HEK293 (cell line): ENCODE data around the gene SMIM36.

Source experiments
- CTCF ChIA-PET: fragments of 350-600 bp; formaldehyde crosslinking; extraction: SDS; loops from one replicate; lab custom pipeline; 2021; ENCODE audit warnings: antibody characterized with exemption; lab: Yijun Ruan, JAX
- POLR2A ChIA-PET: fragments of 300-600 bp; formaldehyde crosslinking; extraction: SDS; loops from one replicate; lab custom pipeline; 2020; ENCODE audit warnings: antibody characterized with exemption, inconsistent platforms; lab: Yijun Ruan, JAX
- H3K27ac ChIP-seq: fragments of 200-500 bp; sonication (Bioruptor generic); 2 replicates; pipeline ENCODE4 v1.5.1; 2014; ENCODE audit warnings: low read depth, low read length, control low read depth, inconsistent platforms; ENCODE audit errors: extremely low read depth
- H3K36me3 ChIP-seq, 2 experiments: fragments of 200-500 bp in 1 of 2; sonication (Bioruptor generic) in 1 of 2; 1 replicate in 1 of 2; 2 replicates in 1 of 2; pipeline ENCODE4 v1.5.1; 2014 to 2017; ENCODE audit warnings: inconsistent platforms in 2 of 2, low read length in 2 of 2; ENCODE audit not compliant: control insufficient read depth in 2 of 2, insufficient read depth in 1 of 2
- H3K4me1 ChIP-seq: fragments of 200-500 bp; sonication (Bioruptor generic); 2 replicates; pipeline ENCODE4 v1.5.1; 2014; ENCODE audit warnings: mild to moderate bottlenecking, low read length, inconsistent platforms; ENCODE audit not compliant: control insufficient read depth, insufficient read depth
- H3K4me3 ChIP-seq: 2 replicates; pipeline ENCODE4 v1.5.1; 2011; ENCODE audit warnings: low read depth, mild to moderate bottlenecking, control low read depth, low read length, moderate library complexity
- H3K9me3 ChIP-seq: fragments of 200-500 bp; sonication (Bioruptor generic); 2 replicates; pipeline ENCODE4 v1.5.1; 2014; ENCODE audit warnings: low read depth, low read length, inconsistent platforms; ENCODE audit not compliant: control insufficient read depth, insufficient read depth
- BCL11B ChIP-seq: fragments of 450-650 bp; formaldehyde crosslinking; IDR thresholded peaks from 2 replicates; pipeline ENCODE4 v1.5.1; 2016; ENCODE audit warnings: low read depth, missing biosample characterization, missing genetic modification characterization
- GLI4 ChIP-seq: fragments of 450-650 bp; formaldehyde crosslinking; IDR thresholded peaks from 2 replicates; pipeline ENCODE4 v1.5.1; 2016; ENCODE audit warnings: missing biosample characterization, missing genetic modification characterization
- GLIS1 ChIP-seq: fragments of 450-650 bp; formaldehyde crosslinking; IDR thresholded peaks from 2 replicates; pipeline ENCODE4 v1.5.1; 2016; ENCODE audit warnings: missing biosample characterization, missing genetic modification characterization
- MYNN ChIP-seq: fragments of 450-650 bp; formaldehyde crosslinking; IDR thresholded peaks from 2 replicates; pipeline ENCODE4 v1.5.1; 2016; ENCODE audit warnings: missing biosample characterization, missing genetic modification characterization, borderline replicate concordance
- PATZ1 ChIP-seq: fragments of 450-650 bp; formaldehyde crosslinking; IDR thresholded peaks from 2 replicates; pipeline ENCODE4 v1.5.1; 2016; ENCODE audit warnings: missing biosample characterization, missing genetic modification characterization
- PRDM2 ChIP-seq: fragments of 450-650 bp; formaldehyde crosslinking; IDR thresholded peaks from 2 replicates; pipeline ENCODE4 v1.5.1; 2016; ENCODE audit warnings: missing biosample characterization, missing genetic modification characterization, borderline replicate concordance
- REPIN1 ChIP-seq: fragments of 450-650 bp; formaldehyde crosslinking; IDR thresholded peaks from 2 replicates; pipeline ENCODE4 v1.5.1; 2017; ENCODE audit warnings: missing biosample characterization, missing genetic modification characterization, low read depth
- REST ChIP-seq: fragments of 450-650 bp; formaldehyde crosslinking; IDR thresholded peaks from 2 replicates; pipeline ENCODE4 v1.5.1; 2016; ENCODE audit warnings: missing biosample characterization, missing genetic modification characterization
- ZFP3 ChIP-seq: fragments of 450-650 bp; formaldehyde crosslinking; IDR thresholded peaks from 2 replicates; pipeline ENCODE4 v1.5.1; 2016; ENCODE audit warnings: low read depth, missing biosample characterization, missing genetic modification characterization
- ZNF10 ChIP-seq: fragments of 450-650 bp; formaldehyde crosslinking; IDR thresholded peaks from 2 replicates; pipeline ENCODE4 v1.5.1; 2017; ENCODE audit warnings: missing biosample characterization, missing genetic modification characterization
- ZNF16 ChIP-seq: fragments of 450-650 bp; formaldehyde crosslinking; IDR thresholded peaks from 2 replicates; pipeline ENCODE4 v1.5.1; 2016; ENCODE audit warnings: low read depth, missing biosample characterization, missing genetic modification characterization
- ZNF169 ChIP-seq: fragments of 450-650 bp; formaldehyde crosslinking; IDR thresholded peaks from 2 replicates; pipeline ENCODE4 v1.5.1; 2016; ENCODE audit warnings: missing biosample characterization, missing genetic modification characterization
- ZNF2 ChIP-seq: fragments of 450-650 bp; formaldehyde crosslinking; IDR thresholded peaks from 2 replicates; pipeline ENCODE4 v1.5.1; 2016; ENCODE audit warnings: missing biosample characterization, missing genetic modification characterization
- ZNF266 ChIP-seq: fragments of 450-650 bp; formaldehyde crosslinking; IDR thresholded peaks from 2 replicates; pipeline ENCODE4 v1.5.1; 2016; ENCODE audit warnings: missing biosample characterization, missing genetic modification characterization, low read depth
- ZNF37A ChIP-seq: fragments of 450-650 bp; IDR thresholded peaks from 2 replicates; pipeline ENCODE4 v1.5.1; 2018; ENCODE audit warnings: missing biosample characterization, missing genetic modification characterization
- ZNF548 ChIP-seq: fragments of 450-650 bp; formaldehyde crosslinking; IDR thresholded peaks from 2 replicates; pipeline ENCODE4 v1.5.1; 2016; ENCODE audit warnings: missing biosample characterization, missing genetic modification characterization
- ZNF549 ChIP-seq: fragments of 450-650 bp; IDR thresholded peaks from 2 replicates; pipeline ENCODE4 v1.5.1; 2018; ENCODE audit warnings: missing biosample characterization, missing genetic modification characterization, mild to moderate bottlenecking, inconsistent platforms, moderate library complexity
- ZSCAN16 ChIP-seq: fragments of 450-650 bp; formaldehyde crosslinking; IDR thresholded peaks from 2 replicates; pipeline ENCODE4 v1.5.1; 2016; ENCODE audit warnings: missing biosample characterization, missing genetic modification characterization
- ZSCAN5A ChIP-seq: fragments of 450-650 bp; formaldehyde crosslinking; IDR thresholded peaks from 2 replicates; pipeline ENCODE4 v1.5.1; 2016; ENCODE audit warnings: missing biosample characterization, missing genetic modification characterization
- TF ChIP-seq, protein P1 (sequence below): fragments of 450-650 bp; formaldehyde crosslinking; optimal IDR thresholded peaks from 2 replicates; pipeline ENCODE3; 2016; ENCODE audit warnings: missing biosample characterization, mild to moderate bottlenecking, missing genetic modification characterization
- TF ChIP-seq, protein P2 (sequence below): fragments of 450-650 bp; formaldehyde crosslinking; IDR thresholded peaks from 2 replicates; pipeline ENCODE4 v1.5.1; 2016; ENCODE audit warnings: missing biosample characterization, missing genetic modification characterization

The SMIM36 gene

GRCh38 chr17:55545806-55546205 lies 34.6 kb upstream of the SMIM36 start (continued):
- TF ChIP-seq REPIN1 (no peak), GLI4 (tag by site-specific recombination) (no peak), ZFP3 (tag by site-specific recombination) (no peak), ZNF37A (tag by site-specific recombination) (no peak)

DNA sequence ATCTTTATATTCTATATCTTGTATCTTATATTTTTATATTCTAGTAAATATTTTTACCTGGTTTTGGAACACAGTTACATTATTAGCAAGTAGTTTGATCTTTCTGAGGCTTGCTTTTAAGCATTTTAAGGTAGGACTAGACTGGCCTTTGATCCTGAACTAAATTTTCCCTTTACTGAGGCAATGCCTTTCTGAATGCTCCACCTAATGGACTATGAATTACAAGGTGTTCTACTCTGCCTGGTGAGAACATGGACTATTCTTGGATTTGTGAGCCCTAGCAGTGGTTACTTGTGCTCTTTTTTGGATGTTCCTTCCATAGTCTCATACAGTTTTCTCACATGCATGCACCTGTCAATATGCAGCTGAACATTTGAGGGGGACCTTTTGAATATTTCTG lies 32.5 kb upstream of the SMIM36 start:
- H3K4me3 ChIP-seq: no peak overlapping the region
- CTCF ChIA-PET: interaction anchor here (0.8 kb wide), 1 partner anchor 824 kb away, joined by 4 read pairs; no protein-coding TSS in a partner anchor
- TF ChIP-seq ZNF2 (tag by site-specific recombination) (no peak), ZNF548 (tag by site-specific recombination) (no peak), BCL11B (tag by site-specific recombination) (no peak), PRDM2 (no peak), ZSCAN16 (tag by site-specific recombination) (no peak), ZNF10 (tag by site-specific recombination) (no peak), ZNF549 (tag by site-specific recombination) (no peak), PATZ1 (tag by site-specific recombination) (no peak), ZNF169 (tag by site-specific recombination) (no peak), REST (no peak), ZSCAN5A (tag by site-specific recombination) (no peak), GLIS1 (tag by site-specific recombination) (no peak), ZNF266 (tag by site-specific recombination) (no peak), MYNN (tag by site-specific recombination) (no peak), ZNF16 (tag by site-specific recombination) (no peak)
- TF ChIP-seq, protein P1, sequence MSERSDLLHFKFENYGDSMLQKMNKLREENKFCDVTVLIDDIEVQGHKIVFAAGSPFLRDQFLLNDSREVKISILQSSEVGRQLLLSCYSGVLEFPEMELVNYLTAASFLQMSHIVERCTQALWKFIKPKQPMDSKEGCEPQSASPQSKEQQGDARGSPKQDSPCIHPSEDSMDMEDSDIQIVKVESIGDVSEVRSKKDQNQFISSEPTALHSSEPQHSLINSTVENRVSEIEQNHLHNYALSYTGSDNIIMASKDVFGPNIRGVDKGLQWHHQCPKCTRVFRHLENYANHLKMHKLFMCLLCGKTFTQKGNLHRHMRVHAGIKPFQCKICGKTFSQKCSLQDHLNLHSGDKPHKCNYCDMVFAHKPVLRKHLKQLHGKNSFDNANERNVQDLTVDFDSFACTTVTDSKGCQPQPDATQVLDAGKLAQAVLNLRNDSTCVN (tag by site-specific recombination): no peak
- TF ChIP-seq, protein P2, sequence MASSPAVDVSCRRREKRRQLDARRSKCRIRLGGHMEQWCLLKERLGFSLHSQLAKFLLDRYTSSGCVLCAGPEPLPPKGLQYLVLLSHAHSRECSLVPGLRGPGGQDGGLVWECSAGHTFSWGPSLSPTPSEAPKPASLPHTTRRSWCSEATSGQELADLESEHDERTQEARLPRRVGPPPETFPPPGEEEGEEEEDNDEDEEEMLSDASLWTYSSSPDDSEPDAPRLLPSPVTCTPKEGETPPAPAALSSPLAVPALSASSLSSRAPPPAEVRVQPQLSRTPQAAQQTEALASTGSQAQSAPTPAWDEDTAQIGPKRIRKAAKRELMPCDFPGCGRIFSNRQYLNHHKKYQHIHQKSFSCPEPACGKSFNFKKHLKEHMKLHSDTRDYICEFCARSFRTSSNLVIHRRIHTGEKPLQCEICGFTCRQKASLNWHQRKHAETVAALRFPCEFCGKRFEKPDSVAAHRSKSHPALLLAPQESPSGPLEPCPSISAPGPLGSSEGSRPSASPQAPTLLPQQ (tag by site-specific recombination): no peak
- no peaks in the 10 kb centered on the region for H3K36me3 ChIP-seq
- H3K9me3 ChIP-seq: no peaks in the 10 kb centered on the region
- H3K4me1 ChIP-seq: no peaks in the 10 kb centered on the region
- POLR2A ChIA-PET: no interaction called here
- H3K27ac ChIP-seq: no peak overlapping the region
